GM23338 (cell line): Measurements from ENCODE around the gene TEAD2. TPM values are rescaled to one million over a fixed set of nuclear protein-coding genes. Genes with fewer than 3 reads are reported as not detected.
A peak's percentile ranks its signal among the peaks of the same experiment; 100 is the strongest.

ENCODE experiments used
- ATAC-seq: fragments of 200-7000 bp; cut with Tn5 transposase; 3 replicates; pipeline ENCODE4 v1.9.1; 2020
- DNase-seq: peaks from one replicate; pipeline ENCODE4 v3.0.0-alpha.2; 2015; ENCODE audit warnings: low spot score
- H2AFZ ChIP-seq: fragments of 200-600 bp; sonication (generic); 2 replicates; pipeline ENCODE4 v1.8.0; 2016; ENCODE audit warnings: antibody characterized with exemption, mild to moderate bottlenecking, moderate library complexity
- H3F3A ChIP-seq: fragments of 200-600 bp; sonication (generic); replicated peaks from 2 replicates; pipeline ENCODE4 v1.8.0; 2017; ENCODE audit warnings: antibody characterized with exemption, mixed run types, low read depth
- H3K27ac ChIP-seq: fragments of 200-600 bp; sonication (generic); 2 replicates; pipeline ENCODE4 v1.6.1; 2016; ENCODE audit warnings: low read depth
- H3K27me3 ChIP-seq: fragments of 200-600 bp; sonication (generic); 2 replicates; pipeline ENCODE4 v1.8.0; 2016; ENCODE audit warnings: mild to moderate bottlenecking, mixed run types, moderate library complexity; ENCODE audit not compliant: insufficient read depth
- H3K36me3 ChIP-seq: fragments of 200-600 bp; sonication (generic); 2 replicates; pipeline ENCODE4 v1.8.0; 2016; ENCODE audit warnings: mild to moderate bottlenecking; ENCODE audit not compliant: insufficient read depth
- H3K4me1 ChIP-seq: fragments of 200-600 bp; sonication (generic); 2 replicates; pipeline ENCODE4 v1.8.0; 2016; ENCODE audit warnings: mild to moderate bottlenecking, moderate library complexity; ENCODE audit not compliant: insufficient read depth
- H3K4me2 ChIP-seq: fragments of 200-600 bp; sonication (generic); 2 replicates; pipeline ENCODE4 v1.7.1; 2017; ENCODE audit warnings: mixed run types
- H3K4me3 ChIP-seq: fragments of 200-600 bp; sonication (generic); 2 replicates; pipeline ENCODE4 v1.6.1; 2016; ENCODE audit warnings: mixed run types
- H3K79me2 ChIP-seq: fragments of 200-600 bp; sonication (generic); replicated peaks from 2 replicates; pipeline ENCODE4 v1.8.0; 2017; ENCODE audit warnings: mild to moderate bottlenecking; ENCODE audit not compliant: insufficient read depth
- H3K9me2 ChIP-seq: fragments of 200-600 bp; sonication (generic); 2 replicates; pipeline ENCODE4 v1.8.0; 2017; ENCODE audit not compliant: insufficient read depth
- H4K20me1 ChIP-seq: fragments of 200-600 bp; sonication (generic); replicated peaks from 2 replicates; pipeline ENCODE4 v1.8.0; 2017; ENCODE audit warnings: mild to moderate bottlenecking; ENCODE audit not compliant: insufficient read depth
- H3K27ac Mint-ChIP-seq: 2 replicates; pipeline ENCODE4 v1.8.0; 2020; ENCODE audit warnings: inconsistent platforms, mild to moderate bottlenecking, moderate library complexity, mixed read lengths
- H3K27me3 Mint-ChIP-seq: 3 replicates; pipeline ENCODE4 v1.8.0; 2022; ENCODE audit warnings: low read depth, mild to moderate bottlenecking, moderate library complexity, mixed read lengths, inconsistent platforms; ENCODE audit not compliant: insufficient read depth, poor library complexity
- H3K36me3 Mint-ChIP-seq: 3 replicates; pipeline ENCODE4 v1.8.0; 2021; ENCODE audit warnings: low read depth, mild to moderate bottlenecking, inconsistent platforms, moderate library complexity, mixed read lengths
- H3K4me1 Mint-ChIP-seq: 3 replicates; pipeline ENCODE4 v1.8.0; 2020; ENCODE audit warnings: mild to moderate bottlenecking, inconsistent platforms, mixed read lengths
- H3K4me3 Mint-ChIP-seq: 3 replicates; pipeline ENCODE4 v1.8.0; 2021; ENCODE audit warnings: moderate library complexity, mild to moderate bottlenecking, inconsistent platforms, mixed read lengths
- H3K9me3 Mint-ChIP-seq: 3 replicates; pipeline ENCODE4 v1.8.0; 2020; ENCODE audit warnings: moderate library complexity, mild to moderate bottlenecking, inconsistent platforms, mixed read lengths
- EZH2 ChIP-seq: fragments of 200-600 bp; sonication (generic); IDR thresholded peaks from one replicate; pipeline ENCODE4 v1.8.0; 2017; ENCODE audit warnings: antibody characterized with exemption, mild to moderate bottlenecking, low read depth; ENCODE audit not compliant: unreplicated experiment
- EZH2phosphoT487 ChIP-seq: fragments of 200-600 bp; sonication (generic); IDR thresholded peaks from one replicate; pipeline ENCODE4 v1.8.1; 2018; ENCODE audit warnings: antibody characterized with exemption; ENCODE audit not compliant: unreplicated experiment
- JUNB ChIP-seq: IDR thresholded peaks from one replicate; pipeline ENCODE4 v1.6.1; 2016; ENCODE audit warnings: antibody characterized with exemption; ENCODE audit not compliant: unreplicated experiment
- NANOG ChIP-seq: IDR thresholded peaks from 2 replicates; pipeline ENCODE4 v1.6.1; 2016; ENCODE audit warnings: antibody characterized with exemption, borderline replicate concordance
- STAT1 ChIP-seq: IDR thresholded peaks from one replicate; pipeline ENCODE4 v1.6.1; 2016; ENCODE audit warnings: antibody characterized with exemption; ENCODE audit not compliant: unreplicated experiment
- ZNF114 ChIP-seq: fragments of 250-450 bp; sonication (Bioruptor Pico); IDR thresholded peaks from 2 replicates; pipeline ENCODE4 v1.5.0; 2020; ENCODE audit warnings: mild to moderate bottlenecking, moderate library complexity
- ZNF331 ChIP-seq: fragments of 250-450 bp; sonication (Bioruptor Pico); IDR thresholded peaks from 2 replicates; pipeline ENCODE4 v1.5.0; 2020; ENCODE audit warnings: low read depth, mild to moderate bottlenecking, moderate library complexity
- ZNF462 ChIP-seq: fragments of 250-450 bp; sonication (Bioruptor Pico); IDR thresholded peaks from 2 replicates; pipeline ENCODE4 v1.5.0; 2020; ENCODE audit warnings: mild to moderate bottlenecking, moderate library complexity
- polyA plus RNA-seq: library from polyadenylated mRNA; unstranded; fragments of >200 nt; fragmentation: Nextera tagmentation; extraction: Ambion mirVana; gene quantifications from 2 replicates; pipeline ENCODE4 v1.2.1, GENCODE V29; 2016
- total RNA-seq: library from RNA; depleted of rRNA; stranded (reverse); fragments of >200 nt; shearing (Covaris generic); gene quantifications from 2 replicates; pipeline ENCODE4 v1.2.3, GENCODE V29; 2014
- TF ChIP-seq, protein P1 (sequence below): IDR thresholded peaks from one replicate; pipeline ENCODE4 v1.6.1; 2018; ENCODE audit warnings: antibody characterized with exemption; ENCODE audit not compliant: unreplicated experiment
- TF ChIP-seq, protein P2 (sequence below): IDR thresholded peaks from 2 replicates; pipeline ENCODE4 v1.6.1; 2016; ENCODE audit warnings: antibody characterized with exemption

Gene TEAD2
- total and polyA plus RNA-seq, 2 experiments from 2014 or later: 30.3 to 82.5 TPM

DNA sequence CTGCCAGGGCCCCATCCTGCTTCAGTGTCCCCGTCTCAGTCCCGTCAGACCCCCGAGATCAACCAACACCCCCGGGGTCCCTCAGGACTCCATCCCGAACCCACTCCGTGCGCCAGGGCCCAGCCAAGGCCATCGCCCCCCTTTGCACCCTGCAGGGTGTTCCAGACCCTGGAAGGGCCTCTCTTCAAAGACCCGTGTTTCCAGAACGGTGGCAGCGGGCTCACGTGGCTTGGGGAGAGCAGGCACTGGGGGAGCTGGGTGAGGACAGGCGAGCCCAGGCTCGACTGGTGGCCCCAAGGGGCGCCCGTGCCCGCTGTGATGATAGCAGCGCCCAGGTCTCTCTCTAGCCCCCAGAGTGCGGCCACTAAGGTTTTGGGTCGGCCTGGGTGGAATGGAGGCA, 27.2 kb upstream of the TEAD2 start:
- H2AFZ ChIP-seq: no peak overlapping the region; the same call in 1 of the 2 replicates
- H3K4me3 Mint-ChIP-seq: no peak overlapping the region
- no peaks in the 10 kb centered on the region for H3K4me1 ChIP-seq
- peaks cover 19% of the 10 kb centered on the region for H3K27me3 Mint-ChIP-seq
- no peaks in the 10 kb centered on the region for H3K27me3 ChIP-seq
- no peak overlapping the region for H3K27ac ChIP-seq
- H3K4me2 ChIP-seq: no peak overlapping the region
- TF ChIP-seq EZH2phosphoT487: no peak
- no peak for TF ChIP-seq ZNF331 (CRISPR knock-in tag)
- TF ChIP-seq NANOG: no peak
- TF ChIP-seq STAT1: no peak
- no peak for TF ChIP-seq ZNF462 (CRISPR knock-in tag)
- DNase-seq: no peak
- no peak for ATAC-seq
- H3F3A ChIP-seq: 0 out of 2 replicates have a peak, but pooled peaks cover 3% of the 10 kb centered on the region
- H3K27ac Mint-ChIP-seq: no peak overlapping the region
- H3K36me3 Mint-ChIP-seq: no peaks in the 10 kb centered on the region; the same call in 2 of the 3 replicates
- H3K36me3 ChIP-seq: no peaks in the 10 kb centered on the region
- peaks cover 9% of the 10 kb centered on the region for H3K4me1 Mint-ChIP-seq
- no peaks in the 10 kb centered on the region for H3K79me2 ChIP-seq
- H3K4me3 ChIP-seq: no peak overlapping the region
- no peaks in the 10 kb centered on the region for H4K20me1 ChIP-seq
- no peaks in the 10 kb centered on the region for H3K9me2 ChIP-seq
- 0 out of 3 replicates have a peak, but pooled peaks cover 2% of the 10 kb centered on the region for H3K9me3 Mint-ChIP-seq

GRCh38 chr19:49387936-49388372, 25.7 kb upstream of the TEAD2 start, which contains the start of gene KASH5:
Gene KASH5 (plus strand): TSS chr19:49388249. CDS start chr19:49390884, 2,635 bp downstream.
- Mint-ChIP-seq H3K27ac (no peak within 1 kb of the TSS), H3K4me1 (peaks cover 6% of the 10 kb centered on the region), H3K9me3 (0 out of 3 replicates have a peak, but pooled peaks cover 2% of the 10 kb centered on the region), H3K36me3 (no peaks in the 10 kb centered on the region; the same call in 2 of the 3 replicates), H3K27me3 (peaks cover 15% of the 10 kb centered on the region), H3K4me3 (no peak within 1 kb of the TSS; the same call in 2 of the 3 replicates)
- peak; percentile 62 for DNase-seq
- H2AFZ ChIP-seq: peak within 1 kb of the TSS; percentile 86; the same call in 1 of the 2 replicates
- H3K36me3 ChIP-seq: no peaks in the 10 kb centered on the region
- H4K20me1 ChIP-seq: no peaks in the 10 kb centered on the region
- no peak within 1 kb of the TSS for H3K27ac ChIP-seq
- H3F3A ChIP-seq: 0 out of 2 replicates have a peak, but pooled peaks cover 3% of the 10 kb centered on the region
- H3K4me1 ChIP-seq: no peaks in the 10 kb centered on the region
- no peaks in the 10 kb centered on the region for H3K79me2 ChIP-seq
- no peaks in the 10 kb centered on the region for H3K9me2 ChIP-seq
- H3K27me3 ChIP-seq: no peaks in the 10 kb centered on the region
- H3K4me3 ChIP-seq: no peak within 1 kb of the TSS
- ATAC-seq: no peak
- H3K4me2 ChIP-seq: no peak within 1 kb of the TSS
- TF ChIP-seq NANOG: no peak
- TF ChIP-seq EZH2: no peak
- TF ChIP-seq, protein P1, sequence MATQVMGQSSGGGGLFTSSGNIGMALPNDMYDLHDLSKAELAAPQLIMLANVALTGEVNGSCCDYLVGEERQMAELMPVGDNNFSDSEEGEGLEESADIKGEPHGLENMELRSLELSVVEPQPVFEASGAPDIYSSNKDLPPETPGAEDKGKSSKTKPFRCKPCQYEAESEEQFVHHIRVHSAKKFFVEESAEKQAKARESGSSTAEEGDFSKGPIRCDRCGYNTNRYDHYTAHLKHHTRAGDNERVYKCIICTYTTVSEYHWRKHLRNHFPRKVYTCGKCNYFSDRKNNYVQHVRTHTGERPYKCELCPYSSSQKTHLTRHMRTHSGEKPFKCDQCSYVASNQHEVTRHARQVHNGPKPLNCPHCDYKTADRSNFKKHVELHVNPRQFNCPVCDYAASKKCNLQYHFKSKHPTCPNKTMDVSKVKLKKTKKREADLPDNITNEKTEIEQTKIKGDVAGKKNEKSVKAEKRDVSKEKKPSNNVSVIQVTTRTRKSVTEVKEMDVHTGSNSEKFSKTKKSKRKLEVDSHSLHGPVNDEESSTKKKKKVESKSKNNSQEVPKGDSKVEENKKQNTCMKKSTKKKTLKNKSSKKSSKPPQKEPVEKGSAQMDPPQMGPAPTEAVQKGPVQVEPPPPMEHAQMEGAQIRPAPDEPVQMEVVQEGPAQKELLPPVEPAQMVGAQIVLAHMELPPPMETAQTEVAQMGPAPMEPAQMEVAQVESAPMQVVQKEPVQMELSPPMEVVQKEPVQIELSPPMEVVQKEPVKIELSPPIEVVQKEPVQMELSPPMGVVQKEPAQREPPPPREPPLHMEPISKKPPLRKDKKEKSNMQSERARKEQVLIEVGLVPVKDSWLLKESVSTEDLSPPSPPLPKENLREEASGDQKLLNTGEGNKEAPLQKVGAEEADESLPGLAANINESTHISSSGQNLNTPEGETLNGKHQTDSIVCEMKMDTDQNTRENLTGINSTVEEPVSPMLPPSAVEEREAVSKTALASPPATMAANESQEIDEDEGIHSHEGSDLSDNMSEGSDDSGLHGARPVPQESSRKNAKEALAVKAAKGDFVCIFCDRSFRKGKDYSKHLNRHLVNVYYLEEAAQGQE: no peak
- no peak for TF ChIP-seq ZNF114 (CRISPR knock-in tag)
- TF ChIP-seq, protein P2, sequence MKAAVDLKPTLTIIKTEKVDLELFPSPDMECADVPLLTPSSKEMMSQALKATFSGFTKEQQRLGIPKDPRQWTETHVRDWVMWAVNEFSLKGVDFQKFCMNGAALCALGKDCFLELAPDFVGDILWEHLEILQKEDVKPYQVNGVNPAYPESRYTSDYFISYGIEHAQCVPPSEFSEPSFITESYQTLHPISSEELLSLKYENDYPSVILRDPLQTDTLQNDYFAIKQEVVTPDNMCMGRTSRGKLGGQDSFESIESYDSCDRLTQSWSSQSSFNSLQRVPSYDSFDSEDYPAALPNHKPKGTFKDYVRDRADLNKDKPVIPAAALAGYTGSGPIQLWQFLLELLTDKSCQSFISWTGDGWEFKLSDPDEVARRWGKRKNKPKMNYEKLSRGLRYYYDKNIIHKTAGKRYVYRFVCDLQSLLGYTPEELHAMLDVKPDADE: no peak
- no peak for TF ChIP-seq JUNB
- no peak for TF ChIP-seq EZH2phosphoT487
- no peak for TF ChIP-seq STAT1
